Activated CD8-positive, alpha-beta memory T cell treated with anti-CD3 and anti-CD28 coated beads, Interleukin-2, amount 50 U/mL, for 24 hours (primary cell): ENCODE measurements around the gene DCAKD.

Experiments
- DNase-seq: peaks from one replicate; pipeline ENCODE4 v3.0.0-alpha.2; 2020; ENCODE audit errors: extremely low read depth

DCAKD gene

GRCh38 chr17:45031231-45032173 lies 19.9 kb downstream of the DCAKD start:
- DNase-seq = no peak

- DNase-seq = no peak
These were observed 20.7 kb downstream of the DCAKD start for GRCh38 chr17:45030733-45031132.

- DNase-seq = no peak
These were observed 21.5 kb downstream of the DCAKD start for GRCh38 chr17:45029758-45030423.

- no peak for DNase-seq
These were observed 22.3 kb downstream of the DCAKD start for GRCh38 chr17:45029096-45029495.

- DNase-seq = no peak
These were observed 28.6 kb downstream of the DCAKD start for GRCh38 chr17:45022655-45023339.

- no peak for DNase-seq
These were observed 29.2 kb downstream of the DCAKD start for GRCh38 chr17:45022288-45022648.

GRCh38 chr17:45021607-45022287 lies 29.7 kb downstream of the DCAKD start:
- DNase-seq = peak; percentile 8

GRCh38 chr17:45020354-45021138 lies 30.9 kb downstream of the DCAKD start:
- DNase-seq = no peak

- no peak for DNase-seq
These were observed 32.4 kb downstream of the DCAKD start for GRCh38 chr17:45018848-45019711.

- DNase-seq = no peak
These were observed 33.0 kb downstream of the DCAKD start for GRCh38 chr17:45018514-45018847.

- DNase-seq = no peak
These were observed 34.6 kb downstream of the DCAKD start for GRCh38 chr17:45016823-45017222.

GRCh38 chr17:45016237-45016636 lies 35.2 kb downstream of the DCAKD start:
- no peak for DNase-seq

- no peak for DNase-seq
These were observed 38.1 kb downstream of the DCAKD start for GRCh38 chr17:45013021-45013997.

- DNase-seq = no peak
These were observed 39.7 kb downstream of the DCAKD start for GRCh38 chr17:45011767-45012166.

- no peak for DNase-seq
These were observed 41.6 kb downstream of the DCAKD start for GRCh38 chr17:45009676-45010467.

- DNase-seq = no peak
These were observed 43.2 kb downstream of the DCAKD start for GRCh38 chr17:45008216-45008615.

GRCh38 chr17:45006927-45007461 lies 44.4 kb downstream of the DCAKD start:
- no peak for DNase-seq

GRCh38 chr17:45005700-45006099 lies 45.7 kb downstream of the DCAKD start:
- no peak for DNase-seq
